Measurements from ENCODE around the gene PSMB7.

The PSMB7 gene

DNA sequence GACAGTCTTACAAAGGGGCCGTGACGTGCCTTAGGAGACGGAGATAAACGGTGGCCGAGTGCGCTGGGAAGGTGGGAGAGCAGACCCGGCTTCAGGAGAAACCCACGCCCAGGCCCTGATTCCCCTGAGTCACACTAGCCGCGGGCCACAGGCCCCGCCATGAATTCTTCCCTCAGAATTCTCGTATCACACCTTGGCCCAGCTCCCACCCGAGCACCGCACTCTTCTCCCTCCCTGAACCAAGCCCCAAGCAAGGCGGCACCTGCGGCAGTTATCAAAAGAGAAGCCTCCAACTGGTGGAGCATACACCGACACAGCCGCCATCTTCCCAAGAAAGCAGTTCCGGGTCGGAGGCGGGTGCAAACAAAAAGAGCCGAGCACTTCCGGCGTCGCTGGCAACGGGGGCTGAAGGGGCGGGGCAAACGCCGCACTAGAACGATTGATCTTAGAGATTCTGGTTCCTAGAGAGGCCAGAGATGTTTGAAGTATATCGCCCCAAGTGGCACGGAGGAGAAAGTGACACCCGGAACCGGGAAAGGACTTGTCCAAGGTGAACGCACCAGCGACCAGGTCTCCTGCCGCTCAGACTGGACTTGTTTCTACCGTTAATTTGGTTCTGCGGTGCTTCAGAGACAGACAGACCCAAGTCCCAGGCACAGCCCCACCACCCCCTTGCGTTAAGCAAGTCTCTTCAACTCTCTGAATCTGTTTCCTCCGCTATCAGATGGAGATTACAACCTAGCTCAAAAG is at the start of gene PSMB7:
TSS of gene PSMB7 (minus strand) at position 341 of the 750 bp plus-strand sequence. CDS start at position 324, 17 bp downstream.
- peak; percentile 95 for DNase-seq (ENCODE audit: extremely low read depth, insufficient read length)
- peak within 1 kb of the TSS; percentile 92 for H3K4me3 ChIP-seq (replicated peaks; ENCODE audit: low read depth, low read length)
- peaks cover 13% of the 10 kb centered on the region for H3K36me3 ChIP-seq (ENCODE audit: control insufficient read depth, insufficient read depth, low read length)
- TF ChIP-seq, protein P1, sequence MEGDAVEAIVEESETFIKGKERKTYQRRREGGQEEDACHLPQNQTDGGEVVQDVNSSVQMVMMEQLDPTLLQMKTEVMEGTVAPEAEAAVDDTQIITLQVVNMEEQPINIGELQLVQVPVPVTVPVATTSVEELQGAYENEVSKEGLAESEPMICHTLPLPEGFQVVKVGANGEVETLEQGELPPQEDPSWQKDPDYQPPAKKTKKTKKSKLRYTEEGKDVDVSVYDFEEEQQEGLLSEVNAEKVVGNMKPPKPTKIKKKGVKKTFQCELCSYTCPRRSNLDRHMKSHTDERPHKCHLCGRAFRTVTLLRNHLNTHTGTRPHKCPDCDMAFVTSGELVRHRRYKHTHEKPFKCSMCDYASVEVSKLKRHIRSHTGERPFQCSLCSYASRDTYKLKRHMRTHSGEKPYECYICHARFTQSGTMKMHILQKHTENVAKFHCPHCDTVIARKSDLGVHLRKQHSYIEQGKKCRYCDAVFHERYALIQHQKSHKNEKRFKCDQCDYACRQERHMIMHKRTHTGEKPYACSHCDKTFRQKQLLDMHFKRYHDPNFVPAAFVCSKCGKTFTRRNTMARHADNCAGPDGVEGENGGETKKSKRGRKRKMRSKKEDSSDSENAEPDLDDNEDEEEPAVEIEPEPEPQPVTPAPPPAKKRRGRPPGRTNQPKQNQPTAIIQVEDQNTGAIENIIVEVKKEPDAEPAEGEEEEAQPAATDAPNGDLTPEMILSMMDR (IDR thresholded peaks at IDR 0.05; ENCODE audit: insufficient read depth, low read length, poor library complexity, severe bottlenecking) = peak; percentile 80
- no peaks in the 10 kb centered on the region for H3K27me3 ChIP-seq (replicated peaks; ENCODE audit: control insufficient read depth, insufficient read depth, low read length)

DNA sequence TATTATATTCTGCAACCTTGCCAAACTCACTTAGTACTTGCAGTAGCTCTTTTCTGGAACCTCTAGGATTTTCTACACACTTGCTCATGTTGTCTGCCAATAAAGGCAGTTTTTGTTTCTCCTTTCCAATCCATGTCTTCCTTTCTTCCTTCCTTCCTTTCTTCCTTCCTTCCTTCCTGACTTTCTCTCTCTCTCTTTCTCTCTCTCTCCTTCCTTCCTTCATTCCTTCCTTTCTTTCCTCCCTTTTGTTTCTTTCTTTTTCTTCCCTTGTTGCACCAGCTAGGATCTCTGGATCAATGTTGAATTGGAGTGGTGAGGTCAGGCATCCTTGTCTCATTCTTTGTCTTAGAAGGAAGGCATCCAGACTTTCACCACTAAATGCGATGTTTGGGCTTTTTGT is 47.5 kb upstream of the PSMB7 start:
- Histone ChIP-seq H3K27me3 (replicated peaks; ENCODE audit: control insufficient read depth, insufficient read depth, low read length) (no peaks in the 10 kb centered on the region; the same call in 1 of the 2 replicates), H3K4me3 (replicated peaks; ENCODE audit: low read depth, low read length) (no peak overlapping the region), H3K36me3 (ENCODE audit: control insufficient read depth, insufficient read depth, low read length) (no peaks in the 10 kb centered on the region)
- TF ChIP-seq, protein P1 (IDR thresholded peaks at IDR 0.05; ENCODE audit: insufficient read depth, low read length, poor library complexity, severe bottlenecking) = no peak
- no peak for DNase-seq (ENCODE audit: extremely low read depth, insufficient read length)

DNA sequence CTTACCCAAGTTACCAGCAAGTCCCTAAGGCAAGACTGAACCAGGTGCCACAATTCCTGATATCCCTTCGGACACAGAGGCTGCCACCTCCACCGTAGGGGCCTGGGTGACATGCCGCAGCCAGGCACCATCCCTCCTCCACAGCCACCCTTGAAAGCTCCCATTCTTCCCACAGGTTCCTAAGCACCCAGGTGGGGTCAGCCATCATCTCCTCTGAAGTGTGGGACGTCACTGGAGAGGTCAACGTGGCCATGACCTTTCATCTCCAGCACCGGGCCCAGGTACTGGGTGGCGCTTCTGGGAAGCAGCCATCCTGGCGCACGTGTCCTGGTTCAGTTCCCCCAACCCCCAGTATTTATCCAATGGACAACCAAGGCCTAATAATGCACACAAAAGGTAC is 43.2 kb upstream of the PSMB7 start:
- Histone ChIP-seq H3K27me3 (replicated peaks; ENCODE audit: control insufficient read depth, insufficient read depth, low read length) (no peaks in the 10 kb centered on the region; the same call in 1 of the 2 replicates), H3K36me3 (ENCODE audit: control insufficient read depth, insufficient read depth, low read length) (no peaks in the 10 kb centered on the region), H3K4me3 (replicated peaks; ENCODE audit: low read depth, low read length) (no peak overlapping the region)
- TF ChIP-seq, protein P1 (IDR thresholded peaks at IDR 0.05; ENCODE audit: insufficient read depth, low read length, poor library complexity, severe bottlenecking) = no peak
- DNase-seq (ENCODE audit: extremely low read depth, insufficient read length) = no peak

DNA sequence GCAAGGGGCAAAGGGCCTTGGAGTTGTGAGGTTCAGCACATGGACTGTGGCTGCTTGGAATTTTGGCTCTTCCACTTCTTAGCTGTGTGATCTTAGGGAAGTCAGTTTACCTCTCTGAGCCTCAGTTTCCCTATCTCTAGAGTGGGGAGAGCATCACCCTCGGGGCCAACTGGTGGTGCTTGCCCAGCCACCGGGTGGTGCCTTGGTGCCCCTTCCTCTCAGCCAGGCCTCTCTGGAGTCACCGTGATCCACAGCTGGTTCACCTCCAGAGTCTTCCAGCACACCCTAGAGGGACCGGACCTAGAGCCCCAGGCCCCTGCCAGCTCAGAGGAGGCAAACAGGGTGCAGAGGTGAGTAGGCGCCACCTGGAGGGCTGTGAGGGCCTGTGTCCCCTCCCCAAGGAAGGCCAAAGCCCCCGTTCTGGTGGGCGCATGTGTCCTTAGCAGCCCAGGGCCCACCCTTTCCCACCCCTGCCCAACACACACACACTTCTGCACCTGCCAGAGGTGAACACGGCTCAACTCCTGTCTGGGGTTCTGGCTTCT is 42.7 kb upstream of the PSMB7 start:
- no peak overlapping the region for H3K4me3 ChIP-seq (replicated peaks; ENCODE audit: low read depth, low read length)
- H3K27me3 ChIP-seq (replicated peaks; ENCODE audit: control insufficient read depth, insufficient read depth, low read length) = no peaks in the 10 kb centered on the region; the same call in 1 of the 2 replicates
- H3K36me3 ChIP-seq (ENCODE audit: control insufficient read depth, insufficient read depth, low read length) = no peaks in the 10 kb centered on the region
- TF ChIP-seq, protein P1 (IDR thresholded peaks at IDR 0.05; ENCODE audit: insufficient read depth, low read length, poor library complexity, severe bottlenecking) = no peak
- no peak for DNase-seq (ENCODE audit: extremely low read depth, insufficient read length)

DNA sequence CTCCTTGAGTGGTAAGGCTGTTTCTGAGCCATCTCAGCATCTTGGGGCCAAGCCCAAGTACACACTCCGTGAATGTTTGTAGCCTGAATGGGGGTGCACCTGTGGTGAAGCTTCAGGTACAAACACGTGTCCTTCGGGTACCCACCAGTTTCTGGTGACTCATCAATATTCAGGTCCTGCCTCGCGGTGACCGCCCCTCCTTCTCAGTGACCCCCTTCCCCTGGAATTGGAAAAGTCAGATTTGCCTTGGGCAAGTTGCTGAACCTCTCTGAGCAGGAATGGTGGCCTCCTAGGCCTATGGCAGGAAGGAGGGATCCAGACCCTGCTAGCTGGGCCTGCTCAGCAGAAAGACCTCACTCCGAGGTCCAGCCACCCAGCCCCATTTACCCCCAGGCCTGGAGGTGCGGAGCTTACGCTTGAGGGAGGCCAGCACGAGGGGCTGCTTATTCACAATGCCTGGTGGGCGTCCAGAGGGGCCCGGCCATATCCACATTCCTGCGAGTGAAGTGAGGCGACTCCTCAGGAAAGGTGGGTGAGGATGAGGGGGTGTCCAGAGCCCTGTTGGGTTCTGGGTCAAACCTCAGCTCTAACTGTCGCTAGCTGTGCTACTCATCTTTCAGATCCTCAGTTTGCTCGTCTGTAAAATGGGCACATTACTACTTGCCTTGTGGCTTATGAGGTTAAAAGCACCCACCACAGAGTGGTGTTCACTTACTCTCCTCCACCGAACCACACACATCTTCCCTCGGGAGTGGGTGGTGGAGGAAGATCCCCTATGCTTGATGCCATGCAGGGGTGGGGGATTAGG is 42.0 kb upstream of the PSMB7 start:
- no peaks in the 10 kb centered on the region; the same call in 1 of the 2 replicates for H3K27me3 ChIP-seq (replicated peaks; ENCODE audit: control insufficient read depth, insufficient read depth, low read length)
- TF ChIP-seq, protein P1 (IDR thresholded peaks at IDR 0.05; ENCODE audit: insufficient read depth, low read length, poor library complexity, severe bottlenecking) = no peak
- no peaks in the 10 kb centered on the region for H3K36me3 ChIP-seq (ENCODE audit: control insufficient read depth, insufficient read depth, low read length)
- no peak for DNase-seq (ENCODE audit: extremely low read depth, insufficient read length)
- no peak overlapping the region for H3K4me3 ChIP-seq (replicated peaks; ENCODE audit: low read depth, low read length)
